HepG2 (cell line): ENCODE data around the gene A3GALT2. TPM values are rescaled to one million over a fixed set of nuclear protein-coding genes. Genes with fewer than 3 reads are reported as not detected.

Source experiments
- ATAC-seq: fragments of 200-7000 bp; cut with Tn5 transposase; 3 replicates; pipeline ENCODE4 v1.9.1; 2020; ENCODE audit warnings: mild to moderate bottlenecking, moderate library complexity
- BruUV-seq: library from RNA; stranded (reverse); fragments of 400-500 nt; replicated peaks from 2 replicates; lab custom pipeline; 2021; lab: Mats Ljungman, UMichigan
- CTCF ChIA-PET: fragments of 300-600 bp; formaldehyde crosslinking; extraction: SDS; loops from one replicate; lab custom pipeline; 2021; ENCODE audit warnings: low total read pairs, inconsistent platforms, low intra/inter-chr PET ratio; lab: Yijun Ruan, JAX
- POLR2A ChIA-PET: fragments of 350-600 bp; sonication (Branson Sonifier 250); formaldehyde crosslinking; loops from one replicate; lab custom pipeline; 2020; ENCODE audit warnings: antibody characterized with exemption, inconsistent platforms; lab: Yijun Ruan, JAX
- DNase-seq: peaks from one replicate; pipeline ENCODE4 v3.0.0-alpha.2; 2015; ENCODE audit warnings: low spot score
- FAIRE-seq: peaks from 3 replicates; lab custom pipeline; 2011; peaks lifted over from hg19 to GRCh38; lab: Jason Lieb, UNC
- H2AFZ ChIP-seq: one replicate; pipeline ENCODE4 v1.6.1; 2011; ENCODE audit warnings: low read length, inconsistent platforms
- H3K27ac ChIP-seq: fragments of 300-600 bp; 3 replicates; pipeline ENCODE4 v1.8.0; 2011; ENCODE audit warnings: mixed run types, mild to moderate bottlenecking, mixed read lengths, low read length, inconsistent platforms; ENCODE audit not compliant: insufficient read depth; ENCODE audit errors: extremely low read length
- H3K27me3 ChIP-seq, 2 experiments: fragments of 200-600 bp in 1 of 2; 2 replicates in 1 of 2; 3 replicates in 1 of 2; pipeline versions ENCODE4 v1.6.0 to v1.8.0; 2011; ENCODE audit warnings: low read length in 2 of 2, mild to moderate bottlenecking in 2 of 2, moderate library complexity in 2 of 2, inconsistent platforms in 1 of 2; ENCODE audit not compliant: insufficient read depth in 2 of 2, control insufficient read depth in 1 of 2
- H3K36me3 ChIP-seq, 2 experiments: fragments of 200-600 bp in 1 of 2; replicated peaks in 1 of 2; 2 replicates in 1 of 2; 3 replicates in 1 of 2; pipeline versions ENCODE4 v1.5.1 to v1.8.0; 2011; ENCODE audit warnings: low read length in 2 of 2, inconsistent platforms in 1 of 2; ENCODE audit not compliant: insufficient read depth in 2 of 2, control insufficient read depth in 1 of 2
- H3K4me1 ChIP-seq: 2 replicates; pipeline ENCODE4 v1.5.1; 2012; ENCODE audit warnings: low read length, inconsistent platforms; ENCODE audit not compliant: insufficient read depth
- H3K4me2 ChIP-seq: 2 replicates; pipeline ENCODE4 v1.6.0; 2011; ENCODE audit warnings: low read depth, low read length, inconsistent platforms
- H3K4me3 ChIP-seq, 3 experiments: fragments of 200-600 bp in 1 of 3; sonication (generic), shearing (Covaris generic) in 1 of 3; replicated peaks in 1 of 3; 2 replicates each; pipeline ENCODE4 v1.5.1; 2011 to 2016; ENCODE audit warnings: low read length in 3 of 3, inconsistent platforms in 2 of 3, low read depth in 2 of 3, mild to moderate bottlenecking in 2 of 3, control low read depth in 1 of 3, mixed read lengths in 1 of 3; ENCODE audit not compliant: insufficient read depth in 1 of 3
- H3K79me2 ChIP-seq: one replicate; pipeline ENCODE4 v1.6.1; 2011; ENCODE audit warnings: low read length, inconsistent platforms; ENCODE audit not compliant: insufficient read depth
- H3K9ac ChIP-seq: 2 replicates; pipeline ENCODE4 v1.6.0; 2011; ENCODE audit warnings: mild to moderate bottlenecking, low read depth, low read length, inconsistent platforms; ENCODE audit not compliant: insufficient read depth
- H3K9me3 ChIP-seq: 2 replicates; pipeline ENCODE4 v1.5.1; 2012; ENCODE audit warnings: mild to moderate bottlenecking, low read length
- H4K20me1 ChIP-seq: 2 replicates; pipeline ENCODE4 v1.6.0; 2011; ENCODE audit warnings: inconsistent platforms, mild to moderate bottlenecking, low read length, moderate library complexity; ENCODE audit not compliant: insufficient read depth
- CC2D1A ChIP-seq: sonication (generic); formaldehyde crosslinking; IDR thresholded peaks from 2 replicates; pipeline ENCODE4 v1.8.1; 2023; ENCODE audit warnings: mild to moderate bottlenecking, missing genetic modification reagents
- MAZ ChIP-seq, 2 experiments: sonication (generic) in 1 of 2; formaldehyde crosslinking in 1 of 2; IDR thresholded peaks; 2 replicates each; pipeline versions ENCODE4 v1.5.0 to v1.6.1; 2012 to 2020; ENCODE audit warnings: low read depth in 2 of 2, mild to moderate bottlenecking in 2 of 2, borderline replicate concordance in 1 of 2, improper control_type of control experiment in 1 of 2, low read length in 1 of 2, missing genetic modification reagents in 1 of 2, moderate library complexity in 1 of 2
- TRIM24 ChIP-seq: sonication (generic); formaldehyde crosslinking; IDR thresholded peaks from 2 replicates; pipeline ENCODE4 v1.8.0; 2022; ENCODE audit warnings: mild to moderate bottlenecking, missing genetic modification reagents
- ZNF350 ChIP-seq: sonication (generic); formaldehyde crosslinking; IDR thresholded peaks from 2 replicates; pipeline ENCODE4 v1.4.0; 2020; ENCODE audit warnings: mild to moderate bottlenecking, low read depth, missing genetic modification reagents, borderline replicate concordance
- WGBS: methylation state at CpG from one replicate; pipeline ENCODE4 v1.1.6; 2017; ENCODE audit warnings: low lambda C conversion rate; 5-methylcytosine and 5-hydroxymethylcytosine counted together
- in situ Hi-C: cut with HindIII; loops from 2 replicates; pipeline ENCODE4 v1.10.0; 2017; ENCODE audit warnings: low pct_unique_long_range_greater_than_20kb; ENCODE audit not compliant: extremely low pct_ligation_motif_present
- intact Hi-C: fragments of 100-400 bp; cut with micrococcal nuclease; formaldehyde crosslinking; loops from one replicate; pipeline ENCODE4 v1.10.0; 2022; ENCODE audit not compliant: unreplicated experiment
- polyA plus RNA-seq, 8 experiments: library from polyadenylated mRNA; depleted of rRNA in 3 of 8; stranded (reverse) in 7 of 8; unstranded in 1 of 8; fragments of >200 nt; fragmentation: Illumina TruSeq in 4 of 8; extraction: Trizol in 4 of 8; gene quantifications; 2 replicates each; pipeline versions ENCODE4 v1.2.1 to v1.2.3, GENCODE V29; 2011 to 2016; ENCODE audit warnings: low read depth in 4 of 8, missing spikeins in 1 of 8, mixed read lengths in 1 of 8; ENCODE audit not compliant: insufficient read depth in 1 of 8
- total RNA-seq, 5 experiments: library from RNA; depleted of rRNA; stranded (reverse); fragments of >200 nt; fragmentation: Illumina TruSeq; extraction: Trizol; gene quantifications; 2 replicates each; pipeline ENCODE4 v1.2.3, GENCODE V29; 2016; ENCODE audit warnings: low read depth in 1 of 5
- TF ChIP-seq, protein P1 (sequence below): sonication (generic); formaldehyde crosslinking; IDR thresholded peaks from 2 replicates; pipeline ENCODE4 v1.5.0; 2020; ENCODE audit warnings: missing genetic modification reagents

A3GALT2 gene
- total and polyA plus RNA-seq, 2 of the 13 experiments (the other 11 are each of a cell fraction or from before 2014, with no cell fraction given): not detected

DNA sequence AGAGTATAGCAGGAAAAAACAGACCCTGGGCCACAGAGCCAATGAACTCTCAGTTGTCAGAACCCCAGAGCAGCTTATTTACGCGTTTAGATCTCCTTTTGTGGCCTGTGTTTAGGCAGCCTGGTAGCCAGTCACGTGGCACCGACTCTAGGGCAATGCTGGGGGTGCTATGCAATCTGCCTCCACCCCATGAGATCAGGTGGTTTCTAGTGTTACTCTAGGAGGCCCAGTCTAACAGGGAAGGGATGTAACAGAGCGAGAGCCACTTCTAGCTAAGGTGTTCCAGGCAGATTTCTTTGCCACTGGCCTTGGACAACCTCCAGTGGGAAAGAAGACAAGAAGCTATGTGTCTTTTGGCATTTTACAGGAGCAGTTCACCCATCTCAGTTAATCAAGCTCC lies 12.0 kb upstream of the A3GALT2 start:
- no peak for ATAC-seq
- TF ChIP-seq, protein P1, sequence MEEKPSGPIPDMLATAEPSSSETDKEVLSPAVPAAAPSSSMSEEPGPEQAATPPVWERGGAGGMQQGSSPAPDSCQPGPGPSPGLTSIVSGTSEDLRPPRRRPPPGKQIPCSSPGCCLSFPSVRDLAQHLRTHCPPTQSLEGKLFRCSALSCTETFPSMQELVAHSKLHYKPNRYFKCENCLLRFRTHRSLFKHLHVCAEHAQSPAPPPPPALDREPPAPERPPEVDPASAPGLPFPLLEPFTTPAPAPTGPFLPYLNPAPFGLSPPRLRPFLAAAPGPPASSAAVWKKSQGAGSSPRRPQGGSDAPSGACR (CRISPR knock-in tag): no peak
- TF ChIP-seq ZNF350 (CRISPR knock-in tag): no peak
- no peak for TF ChIP-seq CC2D1A (CRISPR knock-in tag)
- no peak overlapping the region for H3K9ac ChIP-seq
- no peak overlapping the region for H3K27ac ChIP-seq
- ChIA-PET CTCF (no interaction called here), POLR2A (interaction anchor here (1.3 kb wide), 1 partner anchor 9 kb away, joined by 6 read pairs; no protein-coding TSS in a partner anchor)
- in situ Hi-C loops: no loop called here
- peaks cover 32 to 64% of the 10 kb centered on the region in 2 experiments for H3K36me3 ChIP-seq
- H3K4me3 ChIP-seq: no peak overlapping the region
- H3K9me3 ChIP-seq: no peaks in the 10 kb centered on the region
- peaks cover 45% of the 10 kb centered on the region for H3K79me2 ChIP-seq
- DNase-seq: no peak
- H4K20me1 ChIP-seq: peaks cover 69% of the 10 kb centered on the region
- WGBS: 97% methylated on average over 5 of the region's 5 CpGs
- no TSS peak for BruUV-seq
- H3K4me2 ChIP-seq: no peak overlapping the region
- no peak overlapping the region for H2AFZ ChIP-seq
- no peaks in the 10 kb centered on the region for H3K27me3 ChIP-seq
- FAIRE-seq: no peak
- peaks cover 52% of the 10 kb centered on the region for H3K4me1 ChIP-seq
- intact Hi-C loops: no loop called here

DNA sequence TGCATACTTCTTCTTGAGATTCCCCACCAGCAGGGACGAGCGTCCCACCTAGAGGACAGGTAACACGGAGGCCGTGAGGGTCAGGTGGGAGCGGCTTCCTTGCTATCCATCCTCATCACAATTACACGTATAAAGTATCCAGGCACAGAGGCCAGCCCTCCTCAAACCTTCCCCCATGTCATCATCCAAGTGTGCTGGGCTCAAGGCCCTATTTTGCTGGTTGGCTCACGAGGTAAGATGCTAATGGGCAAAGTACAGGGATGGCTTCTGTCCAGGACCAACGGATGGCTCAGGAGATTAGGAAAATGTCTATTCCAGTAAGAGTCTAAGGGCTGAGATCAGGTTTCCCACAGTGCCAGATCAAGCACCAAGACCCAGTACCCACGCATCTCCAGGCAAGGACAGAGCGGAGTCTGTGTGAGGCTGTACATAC lies 11.5 kb upstream of the A3GALT2 start:
- FAIRE-seq: no peak
- no peak for ATAC-seq
- no peak overlapping the region for H3K4me2 ChIP-seq
- in situ Hi-C loops (no loop called here), intact Hi-C loops (no loop called here)
- H3K9me3 ChIP-seq: no peaks in the 10 kb centered on the region
- no peaks in the 10 kb centered on the region for H3K27me3 ChIP-seq
- 96% methylated on average over 10 of the region's 10 CpGs for WGBS
- peaks cover 40% of the 10 kb centered on the region for H3K79me2 ChIP-seq
- peaks cover 64% of the 10 kb centered on the region for H4K20me1 ChIP-seq
- POLR2A ChIA-PET: interaction anchor here (1.2 kb wide), 1 partner anchor 8 kb away, joined by 3 read pairs; no protein-coding TSS in a partner anchor
- H2AFZ ChIP-seq: no peak overlapping the region
- H3K4me3 ChIP-seq: no peak overlapping the region
- BruUV-seq: no TSS peak
- peaks cover 35 to 69% of the 10 kb centered on the region in 2 experiments for H3K36me3 ChIP-seq
- H3K27ac ChIP-seq: no peak overlapping the region
- CTCF ChIA-PET: no interaction called here
- TF ChIP-seq MAZ (IDR thresholded peaks at IDR 0.05; ENCODE audit: borderline replicate concordance, low read depth, low read length) (no peak), MAZ (CRISPR knock-in tag; IDR thresholded peaks at IDR 0.05; ENCODE audit: low read depth) (0 out of 2 replicates have a peak, but pooled peaks have one; percentile 21), TRIM24 (CRISPR knock-in tag) (no peak)
- peaks cover 47% of the 10 kb centered on the region for H3K4me1 ChIP-seq
- DNase-seq: no peak
- H3K9ac ChIP-seq: no peak overlapping the region
